K562 (cell line): Measurements from ENCODE around the gene PDE4A. TPM values are rescaled to one million over a fixed set of nuclear protein-coding genes. Genes with fewer than 3 reads are reported as not detected.
A peak's percentile ranks its signal among the peaks of the same experiment; 100 is the strongest.

ENCODE experiments used
- ADNP ChIP-seq: fragments of 200-800 bp; sonication (Bioruptor generic); IDR thresholded peaks from 2 replicates; pipeline ENCODE4 v1.6.1; 2016; ENCODE audit warnings: missing genetic modification characterization, missing compliant biosample characterization
- CCAR2 ChIP-seq: fragments of 200-400 bp; formaldehyde crosslinking; IDR thresholded peaks from 2 replicates; pipeline ENCODE4 v1.6.1; 2017; ENCODE audit warnings: mild to moderate bottlenecking, low read depth, low read length
- CREB5 ChIP-seq: fragments of 250-450 bp; sonication (Bioruptor Pico); IDR thresholded peaks from 2 replicates; pipeline ENCODE4 v1.5.0; 2020; ENCODE audit warnings: mild to moderate bottlenecking
- CXXC5 ChIP-seq: fragments of 250-450 bp; sonication (Bioruptor Pico); IDR thresholded peaks from 2 replicates; pipeline ENCODE4 v1.8.0; 2022; ENCODE audit warnings: inconsistent platforms, mild to moderate bottlenecking, moderate library complexity
- EHMT2 ChIP-seq: fragments of 450-650 bp; IDR thresholded peaks from 2 replicates; pipeline ENCODE4 v1.6.1; 2018; ENCODE audit warnings: antibody characterized with exemption
- HDGF ChIP-seq: fragments of 450-650 bp; IDR thresholded peaks from 2 replicates; pipeline ENCODE4 v1.6.1; 2016
- MCM2 ChIP-seq: fragments of 450-650 bp; IDR thresholded peaks from 2 replicates; pipeline ENCODE4 v1.6.1; 2017; ENCODE audit warnings: low read depth, mild to moderate bottlenecking
- MCM7 ChIP-seq, 2 experiments: fragments of 450-650 bp; IDR thresholded peaks; 2 replicates each; pipeline ENCODE4 v1.6.1; 2016 to 2018
- NCOA1 ChIP-seq: fragments of 450-650 bp; IDR thresholded peaks from 2 replicates; pipeline ENCODE4 v1.6.1; 2016; ENCODE audit warnings: low read depth
- NFATC3 ChIP-seq: fragments of 450-650 bp; IDR thresholded peaks from 2 replicates; pipeline ENCODE4 v1.6.1; 2017; ENCODE audit warnings: mild to moderate bottlenecking
- NKRF ChIP-seq: fragments of 450-650 bp; IDR thresholded peaks from 2 replicates; pipeline ENCODE4 v1.6.1; 2016; ENCODE audit warnings: borderline replicate concordance
- NR2C2 ChIP-seq, 2 experiments: fragments of 200-800 bp in 1 of 2; sonication (Bioruptor generic) in 1 of 2; sonication (generic) in 1 of 2; formaldehyde crosslinking in 1 of 2; IDR thresholded peaks; 2 replicates each; pipeline versions ENCODE4 v1.6.1 to v1.8.0; 2016 to 2022; ENCODE audit warnings: mild to moderate bottlenecking in 1 of 2, missing compliant biosample characterization in 1 of 2, missing genetic modification characterization in 1 of 2, missing genetic modification reagents in 1 of 2
- NR4A1 ChIP-seq, 2 experiments: fragments of 250-450 bp in 1 of 2; fragments of 450-650 bp in 1 of 2; sonication (Bioruptor Pico) in 1 of 2; IDR thresholded peaks; 2 replicates each; pipeline versions ENCODE4 v1.4.0 to v1.6.1; 2016 to 2020; ENCODE audit warnings: mild to moderate bottlenecking in 2 of 2, missing compliant biosample characterization in 1 of 2, missing genetic modification characterization in 1 of 2, moderate library complexity in 1 of 2
- PHB ChIP-seq: fragments of 250-450 bp; sonication (Bioruptor Pico); IDR thresholded peaks from 2 replicates; pipeline ENCODE4 v1.5.0; 2021
- POLR2AphosphoS5 ChIP-seq: IDR thresholded peaks from 2 replicates; pipeline ENCODE4 v1.6.1; 2011; ENCODE audit warnings: mild to moderate bottlenecking, low read depth, low read length, moderate library complexity; ENCODE audit not compliant: control insufficient read depth, insufficient read depth
- XRCC3 ChIP-seq: fragments of 450-650 bp; IDR thresholded peaks from 2 replicates; pipeline ENCODE4 v1.6.1; 2017; ENCODE audit warnings: mild to moderate bottlenecking, moderate library complexity
- ZBTB1 ChIP-seq: sonication (generic); formaldehyde crosslinking; IDR thresholded peaks from 2 replicates; pipeline ENCODE4 v1.8.1; 2023; ENCODE audit warnings: missing genetic modification reagents, low read depth, mild to moderate bottlenecking, borderline replicate concordance
- ZBTB9 ChIP-seq: fragments of 450-650 bp; formaldehyde crosslinking; IDR thresholded peaks from 2 replicates; pipeline ENCODE4 v1.4.0; 2020; ENCODE audit warnings: mild to moderate bottlenecking, moderate library complexity
- ZNF277 ChIP-seq: fragments of 250-450 bp; sonication (Bioruptor Pico); IDR thresholded peaks from 2 replicates; pipeline ENCODE4 v1.8.0; 2022; ENCODE audit warnings: inconsistent platforms, mild to moderate bottlenecking, moderate library complexity, borderline replicate concordance
- ZNF436 ChIP-seq: fragments of 250-450, 450-650 bp; sonication (Bioruptor Pico); formaldehyde crosslinking; IDR thresholded peaks from 2 replicates; pipeline ENCODE4 v1.7.0; 2020; ENCODE audit warnings: mild to moderate bottlenecking
- polyA plus RNA-seq, 8 experiments: library from polyadenylated mRNA; depleted of rRNA in 4 of 8; stranded (reverse) in 5 of 8; unstranded in 3 of 8; fragments of >200 nt; fragmentation: Nextera tagmentation in 2 of 8; fragmentation: Illumina TruSeq in 1 of 8; extraction: Ambion mirVana in 2 of 8; extraction: Trizol in 1 of 8; gene quantifications; 2 replicates each; pipeline versions ENCODE4 v1.2.1 to v1.2.3, GENCODE V29; 2011 to 2014; ENCODE audit warnings: inconsistent platforms in 1 of 8, missing spikeins in 1 of 8
- total RNA-seq, 7 experiments: library from RNA; depleted of rRNA in 6 of 7; stranded (reverse); fragments of >200 nt in 6 of 7; fragmentation: Illumina TruSeq in 2 of 7; extraction: Trizol in 2 of 7; gene quantifications; 2 replicates each; pipeline versions ENCODE4 v1.2.1 to v1.2.3, GENCODE V29; 2011 to 2021; ENCODE audit warnings: low replicate concordance in 1 of 7
- TF ChIP-seq, protein P1 (sequence below): sonication (generic); IDR thresholded peaks from 2 replicates; pipeline ENCODE4 v1.6.1; 2016

Gene PDE4A
- total and polyA plus RNA-seq, 9 of the 15 experiments (the other 6 are each of a cell fraction or from before 2014, with no cell fraction given) = 0.66 to 26.9 (median 4.6) TPM

- TF ChIP-seq ZNF277 = no peak
- no peak for TF ChIP-seq ADNP (tag)
- peak; percentile 30; the same call in 1 of the 2 replicates for TF ChIP-seq NCOA1
- TF ChIP-seq POLR2AphosphoS5 = peak; percentile 71
- TF ChIP-seq NFATC3 = no peak
- no peak for TF ChIP-seq CREB5 (CRISPR knock-in tag)
- TF ChIP-seq HDGF = 0 out of 2 replicates have a peak, but pooled peaks have one; percentile 34
- TF ChIP-seq EHMT2 = no peak
- TF ChIP-seq ZBTB9 (CRISPR knock-in tag) = no peak
- no peak for TF ChIP-seq MCM7 (IDR thresholded peaks at IDR 0.05)
- no peak for TF ChIP-seq ZNF436 (CRISPR knock-in tag)
- TF ChIP-seq PHB (CRISPR knock-in tag) = 0 out of 2 replicates have a peak, but pooled peaks have one; percentile 12
- TF ChIP-seq XRCC3 = no peak
- no peak for TF ChIP-seq CCAR2
- TF ChIP-seq, protein P1, sequence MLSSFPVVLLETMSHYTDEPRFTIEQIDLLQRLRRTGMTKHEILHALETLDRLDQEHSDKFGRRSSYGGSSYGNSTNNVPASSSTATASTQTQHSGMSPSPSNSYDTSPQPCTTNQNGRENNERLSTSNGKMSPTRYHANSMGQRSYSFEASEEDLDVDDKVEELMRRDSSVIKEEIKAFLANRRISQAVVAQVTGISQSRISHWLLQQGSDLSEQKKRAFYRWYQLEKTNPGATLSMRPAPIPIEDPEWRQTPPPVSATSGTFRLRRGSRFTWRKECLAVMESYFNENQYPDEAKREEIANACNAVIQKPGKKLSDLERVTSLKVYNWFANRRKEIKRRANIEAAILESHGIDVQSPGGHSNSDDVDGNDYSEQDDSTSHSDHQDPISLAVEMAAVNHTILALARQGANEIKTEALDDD = no peak
- peak; percentile 72 for TF ChIP-seq NKRF
- TF ChIP-seq NR4A1 (CRISPR knock-in tag; IDR thresholded peaks at IDR 0.05) = no peak
- TF ChIP-seq NR4A1 (tag; IDR thresholded peaks at IDR 0.05) = no peak
- TF ChIP-seq ZBTB1 (CRISPR knock-in tag) = no peak
- TF ChIP-seq CXXC5 (CRISPR knock-in tag) = peak; percentile 81
- TF ChIP-seq MCM2 = no peak
- 0 out of 2 replicates have a peak, but pooled peaks have one; percentile 37 for TF ChIP-seq NR2C2 (CRISPR knock-in tag; IDR thresholded peaks at IDR 0.05)
- peak; percentile 20; the same call in 1 of the 2 replicates for TF ChIP-seq NR2C2 (tag; IDR thresholded peaks at IDR 0.05)
Measured at GRCh38 chr19:10380313-10381102, 39.8 kb upstream of the PDE4A start, which contains the start of gene TYK2 (continued).
